KBM-7 (cell line): Measurements from ENCODE around the gene CSPG4.
A peak's percentile ranks its signal among the peaks of the same experiment; 100 is the strongest.
"Not testable (repeated sequence)": the region's sequence is repeated elsewhere in the genome, so short reads cannot be mapped to it uniquely, and the experiment has no call there.

Experiments
- DNase-seq: peaks from one replicate; pipeline ENCODE4 v3.0.0-alpha.2; 2015
- in situ Hi-C: fragments of 300-500 bp; cut with MboI; formaldehyde crosslinking; loops from 2 replicates; pipeline ENCODE4 v1.14.3; 2020; ENCODE audit warnings: low sequenced_read_pairs, low pct_unique_long_range_greater_than_20kb, mixed read lengths

Gene CSPG4

GRCh38 chr15:75712668-75713337 is at the start of gene CSPG4:
TSS of gene CSPG4 (minus strand) at chr15:75712848. CDS start at chr15:75712755, 93 bp downstream.
- no peak for DNase-seq
- in situ Hi-C loops, result no loop called here

- in situ Hi-C loops, DNase-seq: not testable (repeated sequence)
Measured at GRCh38 chr15:75762357-75762718, 49.7 kb upstream of the CSPG4 start.

GRCh38 chr15:75761446-75762356 is 49.1 kb upstream of the CSPG4 start:
- in situ Hi-C loops, result no loop called here
- no peak for DNase-seq

- in situ Hi-C loops, result no loop called here
Measured at GRCh38 chr15:75760704-75761435, 48.2 kb upstream of the CSPG4 start.

GRCh38 chr15:75760131-75760520 is 47.5 kb upstream of the CSPG4 start:
- DNase-seq, in situ Hi-C loops: not testable (repeated sequence)

More at GRCh38 chr15:75760704-75761435, 48.2 kb upstream of the CSPG4 start:
- no peak for DNase-seq

- in situ Hi-C loops, result no loop called here
- DNase-seq, result peak; percentile 32
Measured at GRCh38 chr15:75759416-75760130, 46.9 kb upstream of the CSPG4 start.

- in situ Hi-C loops, result no loop called here
Measured at GRCh38 chr15:75758071-75758872, 45.6 kb upstream of the CSPG4 start.

GRCh38 chr15:75754871-75755270 is 42.2 kb upstream of the CSPG4 start:
- DNase-seq, in situ Hi-C loops: not testable (repeated sequence)

More at GRCh38 chr15:75758071-75758872, 45.6 kb upstream of the CSPG4 start:
- peak; percentile 95 for DNase-seq

- in situ Hi-C loops, result no loop called here
- no peak for DNase-seq
Measured at GRCh38 chr15:75753145-75753544, 40.5 kb upstream of the CSPG4 start.

- in situ Hi-C loops, result no loop called here
- DNase-seq, result no peak
Measured at GRCh38 chr15:75751891-75752290, 39.2 kb upstream of the CSPG4 start.

GRCh38 chr15:75751116-75751875 is 38.6 kb upstream of the CSPG4 start:
- in situ Hi-C loops, result no loop called here
- no peak for DNase-seq

- no peak for DNase-seq
- in situ Hi-C loops, result no loop called here
Measured at GRCh38 chr15:75750261-75751050, 37.8 kb upstream of the CSPG4 start.

- no peak for DNase-seq
- in situ Hi-C loops, result no loop called here
Measured at GRCh38 chr15:75749820-75750219, 37.2 kb upstream of the CSPG4 start.

GRCh38 chr15:75748882-75749281 is 36.2 kb upstream of the CSPG4 start:
- DNase-seq, in situ Hi-C loops: not testable (repeated sequence)

- DNase-seq, in situ Hi-C loops: not testable (repeated sequence)
Measured at GRCh38 chr15:75747121-75747520, 34.5 kb upstream of the CSPG4 start.

GRCh38 chr15:75745305-75745704 is 32.7 kb upstream of the CSPG4 start:
- in situ Hi-C loops, result no loop called here
- no peak for DNase-seq

- DNase-seq, in situ Hi-C loops: not testable (repeated sequence)
Measured at GRCh38 chr15:75742346-75742745, 29.7 kb upstream of the CSPG4 start.
